NCI-H1436 treated with DMSO at 0.1 percent for 48 hours (cell line): ENCODE results near the gene SGSM2.

Experiments
- DNase-seq: peaks from one replicate; lab custom pipeline; 2025; lab: John Stamatoyannopoulos, UW

The SGSM2 gene

GRCh38 chr17:2369551-2370210 is 32.4 kb downstream of the SGSM2 start:
- no peak for DNase-seq

- DNase-seq = no peak
Observed at GRCh38 chr17:2370211-2370589, 32.9 kb downstream of the SGSM2 start.

- DNase-seq = no peak
Observed at GRCh38 chr17:2371183-2372130, 34.2 kb downstream of the SGSM2 start.

- DNase-seq = no peak
Observed at GRCh38 chr17:2372180-2372579, 34.9 kb downstream of the SGSM2 start.

- no peak for DNase-seq
Observed at GRCh38 chr17:2372681-2373080, 35.4 kb downstream of the SGSM2 start.

- DNase-seq = no peak
Observed at GRCh38 chr17:2373179-2373578, 35.9 kb downstream of the SGSM2 start.

- DNase-seq = no peak
Observed at GRCh38 chr17:2374549-2375285, 37.4 kb downstream of the SGSM2 start.

GRCh38 chr17:2375406-2375805 is 38.1 kb downstream of the SGSM2 start:
- DNase-seq = no peak

GRCh38 chr17:2376107-2376506 is 38.8 kb downstream of the SGSM2 start:
- no peak for DNase-seq

- DNase-seq = no peak
Observed at GRCh38 chr17:2377659-2378058, 40.4 kb downstream of the SGSM2 start.

- DNase-seq = no peak
Observed at GRCh38 chr17:2378905-2379304, 41.6 kb downstream of the SGSM2 start.

GRCh38 chr17:2379489-2380225 is 42.4 kb downstream of the SGSM2 start:
- DNase-seq = no peak

- DNase-seq = no peak
Observed at GRCh38 chr17:2380226-2380922, 43.1 kb downstream of the SGSM2 start.

GRCh38 chr17:2380950-2381649 is 43.8 kb downstream of the SGSM2 start:
- DNase-seq = no peak

GRCh38 chr17:2383628-2384167 is 46.4 kb downstream of the SGSM2 start:
- DNase-seq = no peak

- no peak for DNase-seq
Observed at GRCh38 chr17:2384439-2385127, 47.3 kb downstream of the SGSM2 start.

- DNase-seq = no peak
Observed at GRCh38 chr17:2385240-2386210, 48.2 kb downstream of the SGSM2 start.

GRCh38 chr17:2386400-2387085 is 49.2 kb downstream of the SGSM2 start:
- DNase-seq = no peak
